Measurements from ENCODE around the gene WDR53. TPM values are rescaled to one million over a fixed set of nuclear protein-coding genes. Genes with fewer than 3 reads are reported as not detected.
A peak's percentile ranks its signal among the peaks of the same experiment; 100 is the strongest.

WDR53 gene
- total RNA-seq, 5 donors from 2014 or later (not counting 1 experiment from before 2014, with no cell fraction given): 19.2 to 29.8 (median 25.5) TPM

GRCh38 chr3:196547067-196547466 lies 21.3 kb downstream of the WDR53 start:
- no peak overlapping the region for H3K27ac Mint-ChIP-seq

GRCh38 chr3:196546537-196546936 lies 21.8 kb downstream of the WDR53 start:
- Histone ChIP-seq H3K27me3 (replicated peaks in 1 of 2; ENCODE audit: control insufficient read depth in 2 of 2, extremely low read depth in 1 of 2, insufficient read depth in 2 of 2, low read length in 1 of 2) (no peaks in the 10 kb centered on the region), H3K4me1 (ENCODE audit: control insufficient read depth in 1 of 2, extremely low read depth in 1 of 2, insufficient read depth in 2 of 2, low read length in 2 of 2) (no peaks in the 10 kb centered on the region), H3K4me3 (ENCODE audit: control insufficient read depth in 1 of 2, extremely low read depth in 1 of 2, low read length in 1 of 2) (no peak overlapping the region), H3K27ac (ENCODE audit: low read length) (no peak overlapping the region), H3K9me3 (no peaks in the 10 kb centered on the region), H3K36me3 (ENCODE audit: control insufficient read depth in 2 of 2, extremely low read depth in 1 of 2, insufficient read depth in 1 of 2, low read length in 1 of 2) (no peaks in the 10 kb centered on the region)
- no peaks in the 10 kb centered on the region for H3K36me3 Mint-ChIP-seq
- H3K4me3 Mint-ChIP-seq: no peak overlapping the region
- no peak for DNase-seq
- H3K27me3 Mint-ChIP-seq: peaks cover 0 to 4% of the 10 kb centered on the region in 2 donors
- H3K9me3 Mint-ChIP-seq: peaks cover 5 to 10% (median 7%) of the 10 kb centered on the region in 3 donors
- POLR2A ChIA-PET: interaction anchor here in 1 of 2 donors (0.5 kb wide), 1 partner anchor 34 kb away, joined by 3 read pairs; no protein-coding TSS in a partner anchor
- CTCF ChIA-PET: no interaction called here
- no peak overlapping the region for H3K27ac Mint-ChIP-seq
- 90% methylated on average over 2 of the region's 5 CpGs for WGBS (ENCODE audit: insufficient coverage)
- H3K4me1 Mint-ChIP-seq: no peaks in the 10 kb centered on the region
- no peak for ATAC-seq (replicated peaks in 1 of 4)

More at GRCh38 chr3:196547067-196547466, 21.3 kb downstream of the WDR53 start:
- H3K9me3 Mint-ChIP-seq: peaks cover 5 to 10% (median 7%) of the 10 kb centered on the region in 3 donors
- Histone ChIP-seq H3K9me3 (no peaks in the 10 kb centered on the region), H3K4me3 (ENCODE audit: control insufficient read depth in 1 of 2, extremely low read depth in 1 of 2, low read length in 1 of 2) (no peak overlapping the region), H3K27ac (ENCODE audit: low read length) (no peak overlapping the region), H3K27me3 (replicated peaks in 1 of 2; ENCODE audit: control insufficient read depth in 2 of 2, extremely low read depth in 1 of 2, insufficient read depth in 2 of 2, low read length in 1 of 2) (no peaks in the 10 kb centered on the region), H3K4me1 (ENCODE audit: control insufficient read depth in 1 of 2, extremely low read depth in 1 of 2, insufficient read depth in 2 of 2, low read length in 2 of 2) (no peaks in the 10 kb centered on the region), H3K36me3 (ENCODE audit: control insufficient read depth in 2 of 2, extremely low read depth in 1 of 2, insufficient read depth in 1 of 2, low read length in 1 of 2) (no peaks in the 10 kb centered on the region)
- peaks cover 0 to 4% of the 10 kb centered on the region in 2 donors for H3K27me3 Mint-ChIP-seq
- H3K4me1 Mint-ChIP-seq: no peaks in the 10 kb centered on the region
- no CpG with 5 or more reads among the region's 2 CpGs for WGBS (ENCODE audit: insufficient coverage)
- no peak for ATAC-seq (replicated peaks in 1 of 4)
- ChIA-PET CTCF (no interaction called here), POLR2A (no interaction called here)
- no peak for DNase-seq
- peaks cover 2% of the 10 kb centered on the region for H3K36me3 Mint-ChIP-seq
- H3K4me3 Mint-ChIP-seq: no peak overlapping the region

- POLR2A ChIA-PET: interaction anchor here in 1 of 2 donors (0.7 kb wide), 1 partner anchor 337 kb away, joined by 5 read pairs; no protein-coding TSS in a partner anchor
- no peaks in the 10 kb centered on the region for H3K36me3 Mint-ChIP-seq
These were observed 23.8 kb downstream of the WDR53 start for GRCh38 chr3:196544491-196544992.

GRCh38 chr3:196541684-196542445 lies 26.5 kb downstream of the WDR53 start:
- no peak for ATAC-seq (replicated peaks in 1 of 4)
- Histone ChIP-seq H3K36me3 (ENCODE audit: control insufficient read depth in 2 of 2, extremely low read depth in 1 of 2, insufficient read depth in 1 of 2, low read length in 1 of 2) (no peaks in the 10 kb centered on the region), H3K4me3 (ENCODE audit: control insufficient read depth in 1 of 2, extremely low read depth in 1 of 2, low read length in 1 of 2) (no peak overlapping the region), H3K9me3 (no peaks in the 10 kb centered on the region), H3K27ac (ENCODE audit: low read length) (no peak overlapping the region), H3K27me3 (replicated peaks in 1 of 2; ENCODE audit: control insufficient read depth in 2 of 2, extremely low read depth in 1 of 2, insufficient read depth in 2 of 2, low read length in 1 of 2) (peaks cover 0 to 3% of the 10 kb centered on the region in 2 experiments), H3K4me1 (ENCODE audit: control insufficient read depth in 1 of 2, extremely low read depth in 1 of 2, insufficient read depth in 2 of 2, low read length in 2 of 2) (no peaks in the 10 kb centered on the region)
- ChIA-PET CTCF (interaction anchor here in 1 of 2 donors (0.7 kb wide), 1 partner anchor 882 kb away, joined by 3 read pairs; no protein-coding TSS in a partner anchor), POLR2A (no interaction called here)
- WGBS (ENCODE audit: insufficient coverage): no CpG with 5 or more reads among the region's 6 CpGs
- H3K4me1 Mint-ChIP-seq: peaks cover 0 to 2% (median 2%) of the 10 kb centered on the region in 3 donors
- no peaks in the 10 kb centered on the region for H3K9me3 Mint-ChIP-seq
- peaks cover 0 to 7% of the 10 kb centered on the region in 2 donors for H3K27me3 Mint-ChIP-seq
- DNase-seq: no peak
- H3K4me3 Mint-ChIP-seq: no peak overlapping the region
- H3K36me3 Mint-ChIP-seq: no peaks in the 10 kb centered on the region
- no peak overlapping the region for H3K27ac Mint-ChIP-seq

More at GRCh38 chr3:196544491-196544992, 23.8 kb downstream of the WDR53 start:
- Histone ChIP-seq H3K4me1 (ENCODE audit: control insufficient read depth in 1 of 2, extremely low read depth in 1 of 2, insufficient read depth in 2 of 2, low read length in 2 of 2) (no peaks in the 10 kb centered on the region), H3K9me3 (no peaks in the 10 kb centered on the region), H3K27ac (ENCODE audit: low read length) (no peak overlapping the region), H3K4me3 (ENCODE audit: control insufficient read depth in 1 of 2, extremely low read depth in 1 of 2, low read length in 1 of 2) (no peak overlapping the region), H3K36me3 (ENCODE audit: control insufficient read depth in 2 of 2, extremely low read depth in 1 of 2, insufficient read depth in 1 of 2, low read length in 1 of 2) (no peaks in the 10 kb centered on the region), H3K27me3 (replicated peaks in 1 of 2; ENCODE audit: control insufficient read depth in 2 of 2, extremely low read depth in 1 of 2, insufficient read depth in 2 of 2, low read length in 1 of 2) (no peaks in the 10 kb centered on the region)
- no peak overlapping the region for H3K27ac Mint-ChIP-seq
- CTCF ChIA-PET: interaction anchor here in 1 of 2 donors (1.0 kb wide), 1 partner anchor 10 kb away, joined by 3 read pairs; no protein-coding TSS in a partner anchor
- no peaks in the 10 kb centered on the region for H3K4me1 Mint-ChIP-seq
- peaks cover 0 to 4% of the 10 kb centered on the region in 2 donors for H3K27me3 Mint-ChIP-seq
- no peak overlapping the region for H3K4me3 Mint-ChIP-seq
- WGBS (ENCODE audit: insufficient coverage): no CpG with 5 or more reads among the region's 2 CpGs
- DNase-seq: no peak
- H3K9me3 Mint-ChIP-seq: peaks cover 4 to 5% (median 5%) of the 10 kb centered on the region in 3 donors
- ATAC-seq (replicated peaks in 1 of 4): no peak

- ChIA-PET CTCF (interaction anchor here (0.5 to 1.1 kb wide), 4 partner anchors 9 to 30 kb away, joined by 3 to 5 read pairs (median 4); no protein-coding TSS in a partner anchor), POLR2A (no interaction called here)
- peaks cover 0 to 2% (median 2%) of the 10 kb centered on the region in 3 donors for H3K4me1 Mint-ChIP-seq
- no peak overlapping the region for H3K27ac ChIP-seq (ENCODE audit: low read length)
- peak in 30 of 35 experiments; percentile 5 to 79 (median 50) for DNase-seq
- H3K4me1 ChIP-seq (ENCODE audit: control insufficient read depth in 1 of 2, extremely low read depth in 1 of 2, insufficient read depth in 2 of 2, low read length in 2 of 2): no peaks in the 10 kb centered on the region
- 72% methylated on average over 8 of the region's 18 CpGs for WGBS (ENCODE audit: insufficient coverage)
- H3K9me3 Mint-ChIP-seq: no peaks in the 10 kb centered on the region
- H3K9me3 ChIP-seq: no peaks in the 10 kb centered on the region
- peaks cover 0 to 3% of the 10 kb centered on the region in 2 experiments for H3K27me3 ChIP-seq (replicated peaks in 1 of 2; ENCODE audit: control insufficient read depth in 2 of 2, extremely low read depth in 1 of 2, insufficient read depth in 2 of 2, low read length in 1 of 2)
- no peaks in the 10 kb centered on the region for H3K36me3 Mint-ChIP-seq
- peak in 1 of 4 experiments; percentile 35 for ATAC-seq (replicated peaks in 1 of 4)
- peaks cover 3% of the 10 kb centered on the region in 2 donors for H3K27me3 Mint-ChIP-seq
- H3K27ac Mint-ChIP-seq: peak overlapping the region in 1 of 2 donors; percentile 4
- no peak overlapping the region for H3K4me3 Mint-ChIP-seq
- no peak overlapping the region for H3K4me3 ChIP-seq (ENCODE audit: control insufficient read depth in 1 of 2, extremely low read depth in 1 of 2, low read length in 1 of 2)
- no peaks in the 10 kb centered on the region for H3K36me3 ChIP-seq (ENCODE audit: control insufficient read depth in 2 of 2, extremely low read depth in 1 of 2, insufficient read depth in 1 of 2, low read length in 1 of 2)
These were observed 30.9 kb downstream of the WDR53 start for GRCh38 chr3:196537319-196537984.

GRCh38 chr3:196533260-196533681 lies 35.1 kb downstream of the WDR53 start:
- H3K9me3 Mint-ChIP-seq: peaks cover 0 to 5% (median 0%) of the 10 kb centered on the region in 3 donors
- no peaks in the 10 kb centered on the region for H3K36me3 ChIP-seq (ENCODE audit: control insufficient read depth in 2 of 2, extremely low read depth in 1 of 2, insufficient read depth in 1 of 2, low read length in 1 of 2)
- no peaks in the 10 kb centered on the region for H3K9me3 ChIP-seq
- WGBS (ENCODE audit: insufficient coverage): 56% methylated on average over 10 of the region's 14 CpGs
- H3K27me3 Mint-ChIP-seq: peaks cover 3 to 8% of the 10 kb centered on the region in 2 donors
- DNase-seq (no peak), ATAC-seq (replicated peaks in 1 of 4) (no peak)
- H3K4me3 ChIP-seq (ENCODE audit: control insufficient read depth in 1 of 2, extremely low read depth in 1 of 2, low read length in 1 of 2): no peak overlapping the region
- H3K4me3 Mint-ChIP-seq: no peak overlapping the region
- no peak overlapping the region for H3K27ac Mint-ChIP-seq
- POLR2A ChIA-PET: no interaction called here
- peaks cover 0 to 10% of the 10 kb centered on the region in 2 experiments for H3K4me1 ChIP-seq (ENCODE audit: control insufficient read depth in 1 of 2, extremely low read depth in 1 of 2, insufficient read depth in 2 of 2, low read length in 2 of 2)
- peaks cover 0 to 7% of the 10 kb centered on the region in 2 experiments for H3K27me3 ChIP-seq (replicated peaks in 1 of 2; ENCODE audit: control insufficient read depth in 2 of 2, extremely low read depth in 1 of 2, insufficient read depth in 2 of 2, low read length in 1 of 2)
- H3K36me3 Mint-ChIP-seq: peaks cover 5% of the 10 kb centered on the region
- H3K4me1 Mint-ChIP-seq: peaks cover 0 to 7% (median 6%) of the 10 kb centered on the region in 3 donors
- H3K27ac ChIP-seq (ENCODE audit: low read length): no peak overlapping the region
- CTCF ChIA-PET: no interaction called here
